Measurements from ENCODE around the gene BMP2K.

DNA sequence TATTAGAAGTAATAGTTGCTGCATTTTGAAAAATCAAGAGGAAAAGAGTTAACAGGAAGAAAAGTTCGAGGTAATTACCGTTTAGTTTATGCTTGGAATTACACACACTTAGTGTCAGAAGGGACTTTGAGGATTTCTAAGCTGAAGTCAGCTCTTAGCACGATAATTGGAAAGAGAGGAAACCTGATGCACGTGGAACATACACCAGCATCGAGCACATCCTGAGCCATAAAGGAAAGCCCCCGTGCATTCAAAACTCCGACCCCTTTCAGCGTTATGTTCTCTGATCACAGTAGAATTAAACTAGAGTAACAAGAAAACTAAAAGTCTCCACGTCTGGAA is 163.5 kb downstream of the BMP2K start:
- TF ChIP-seq, protein P1, sequence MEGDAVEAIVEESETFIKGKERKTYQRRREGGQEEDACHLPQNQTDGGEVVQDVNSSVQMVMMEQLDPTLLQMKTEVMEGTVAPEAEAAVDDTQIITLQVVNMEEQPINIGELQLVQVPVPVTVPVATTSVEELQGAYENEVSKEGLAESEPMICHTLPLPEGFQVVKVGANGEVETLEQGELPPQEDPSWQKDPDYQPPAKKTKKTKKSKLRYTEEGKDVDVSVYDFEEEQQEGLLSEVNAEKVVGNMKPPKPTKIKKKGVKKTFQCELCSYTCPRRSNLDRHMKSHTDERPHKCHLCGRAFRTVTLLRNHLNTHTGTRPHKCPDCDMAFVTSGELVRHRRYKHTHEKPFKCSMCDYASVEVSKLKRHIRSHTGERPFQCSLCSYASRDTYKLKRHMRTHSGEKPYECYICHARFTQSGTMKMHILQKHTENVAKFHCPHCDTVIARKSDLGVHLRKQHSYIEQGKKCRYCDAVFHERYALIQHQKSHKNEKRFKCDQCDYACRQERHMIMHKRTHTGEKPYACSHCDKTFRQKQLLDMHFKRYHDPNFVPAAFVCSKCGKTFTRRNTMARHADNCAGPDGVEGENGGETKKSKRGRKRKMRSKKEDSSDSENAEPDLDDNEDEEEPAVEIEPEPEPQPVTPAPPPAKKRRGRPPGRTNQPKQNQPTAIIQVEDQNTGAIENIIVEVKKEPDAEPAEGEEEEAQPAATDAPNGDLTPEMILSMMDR (conservative IDR thresholded peaks at IDR 0.05; ENCODE audit: low read length) = no peak
- no peak for TF ChIP-seq EZH2phosphoT487 (IDR thresholded peaks at IDR 0.05; ENCODE audit: borderline replicate concordance)

Measured in Loucy (cell line).